22Rv1 (cell line): ENCODE results near the gene ABCA13.
A peak's percentile ranks its signal among the peaks of the same experiment; 100 is the strongest.

Source experiments
- H3K27ac ChIP-seq: fragments of 450-650 bp; 2 replicates; pipeline ENCODE4 v1.5.1; 2017
- CTCF ChIP-seq: fragments of 450-650 bp; IDR thresholded peaks from 2 replicates; pipeline ENCODE4 v1.5.1; 2017; ENCODE audit warnings: mild to moderate bottlenecking
- ZFX ChIP-seq: fragments of 450-650 bp; IDR thresholded peaks from 2 replicates; pipeline ENCODE4 v1.6.1; 2017; ENCODE audit warnings: antibody characterized with exemption, borderline replicate concordance

Gene ABCA13

GRCh38 chr7:48171202-48171601, at the start of gene ABCA13:
Gene ABCA13, plus strand, starts transcription at chr7:48171458. Its CDS starts 26 bp downstream, at chr7:48171484.
- H3K27ac ChIP-seq, result no peak within 1 kb of the TSS
- no peak for TF ChIP-seq CTCF
- TF ChIP-seq ZFX, result no peak

GRCh38 chr7:48126037-48126436, 45.2 kb upstream of the ABCA13 start:
- H3K27ac ChIP-seq, result no peak overlapping the region
- TF ChIP-seq CTCF (no peak), ZFX (no peak)

GRCh38 chr7:48130658-48131108, 40.6 kb upstream of the ABCA13 start:
- TF ChIP-seq ZFX, result no peak
- no peak for TF ChIP-seq CTCF
- H3K27ac ChIP-seq, result no peak overlapping the region

- TF ChIP-seq CTCF (no peak), ZFX (no peak)
- H3K27ac ChIP-seq, result no peak overlapping the region
These were observed 38.5 kb upstream of the ABCA13 start for GRCh38 chr7:48132792-48133191.

GRCh38 chr7:48139459-48139858, 31.8 kb upstream of the ABCA13 start:
- no peak for TF ChIP-seq ZFX
- peak; percentile 67 for TF ChIP-seq CTCF
- H3K27ac ChIP-seq, result peak overlapping the region; percentile 53

GRCh38 chr7:48140001-48140681, 31.1 kb upstream of the ABCA13 start:
- H3K27ac ChIP-seq, result peak overlapping the region; percentile 53
- TF ChIP-seq ZFX, result no peak
- TF ChIP-seq CTCF, result no peak

GRCh38 chr7:48141521-48141920, 29.7 kb upstream of the ABCA13 start:
- no peak for TF ChIP-seq ZFX
- TF ChIP-seq CTCF, result no peak
- no peak overlapping the region for H3K27ac ChIP-seq
